HG02970 (cell line): Measurements from ENCODE around the gene IZUMO1R.
"Not testable (repeated sequence)": the region's sequence is repeated elsewhere in the genome, so short reads cannot be mapped to it uniquely, and the experiment has no call there.

ENCODE experiments used
- ATAC-seq: cut with Tn5 transposase; IDR thresholded peaks from one replicate; pipeline ENCODE4 v1.9.1; 2021; ENCODE audit warnings: mild to moderate bottlenecking, moderate library complexity, moderate number of reproducible peaks; ENCODE audit not compliant: unreplicated experiment, low FRiP score

Gene IZUMO1R

GRCh38 chr11:94322501-94322900 lies 18.1 kb downstream of the IZUMO1R start:
- ATAC-seq: no peak

GRCh38 chr11:94325681-94326080 lies 21.3 kb downstream of the IZUMO1R start:
- ATAC-seq: no peak

GRCh38 chr11:94326947-94327346 lies 22.6 kb downstream of the IZUMO1R start:
- ATAC-seq: no peak

DNA sequence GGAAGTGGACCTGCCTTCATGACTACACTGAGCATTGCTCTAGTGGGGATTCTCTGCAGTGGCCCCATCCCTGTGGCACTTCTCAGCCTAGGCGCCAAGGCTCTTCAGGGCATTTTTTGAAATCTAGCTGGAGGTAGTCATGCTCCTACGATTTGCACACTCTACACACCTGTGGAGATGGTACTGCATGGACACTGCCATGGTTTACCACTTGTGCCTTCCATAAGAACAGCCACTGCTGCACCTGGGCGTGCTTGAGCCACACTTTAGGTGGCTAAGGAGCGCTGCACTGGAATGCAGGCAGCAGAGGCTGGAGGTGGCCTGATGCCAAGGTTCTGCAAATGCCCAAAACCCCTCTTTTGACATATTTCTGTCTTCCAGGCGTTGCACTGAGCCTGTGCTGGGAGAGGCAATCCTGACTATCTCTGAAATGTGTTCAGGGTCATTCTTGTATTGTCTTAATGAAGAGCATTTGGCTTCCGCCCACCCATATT lies 24.3 kb downstream of the IZUMO1R start:
- ATAC-seq: no peak

- ATAC-seq: no peak
Measured at GRCh38 chr11:94329501-94329900, 25.1 kb downstream of the IZUMO1R start.

DNA sequence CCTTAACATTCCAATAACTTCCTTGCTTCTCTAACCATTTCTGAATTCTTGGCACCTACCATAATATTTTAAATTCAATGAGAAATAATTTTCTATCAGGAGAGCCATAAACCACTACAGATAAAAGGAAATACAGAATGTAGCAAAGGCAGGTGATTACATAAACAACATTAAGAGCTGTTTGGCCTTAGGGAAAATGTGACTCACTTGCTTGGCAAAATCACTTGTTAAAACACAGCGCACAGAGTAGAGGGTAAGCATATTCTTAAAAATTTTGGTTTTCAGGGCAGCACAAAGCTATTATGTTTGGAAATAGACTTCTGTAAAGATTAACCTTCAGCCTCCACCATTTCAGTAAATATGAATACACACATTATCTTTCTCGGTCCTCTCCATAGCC lies 26.4 kb downstream of the IZUMO1R start:
- no peak for ATAC-seq

DNA sequence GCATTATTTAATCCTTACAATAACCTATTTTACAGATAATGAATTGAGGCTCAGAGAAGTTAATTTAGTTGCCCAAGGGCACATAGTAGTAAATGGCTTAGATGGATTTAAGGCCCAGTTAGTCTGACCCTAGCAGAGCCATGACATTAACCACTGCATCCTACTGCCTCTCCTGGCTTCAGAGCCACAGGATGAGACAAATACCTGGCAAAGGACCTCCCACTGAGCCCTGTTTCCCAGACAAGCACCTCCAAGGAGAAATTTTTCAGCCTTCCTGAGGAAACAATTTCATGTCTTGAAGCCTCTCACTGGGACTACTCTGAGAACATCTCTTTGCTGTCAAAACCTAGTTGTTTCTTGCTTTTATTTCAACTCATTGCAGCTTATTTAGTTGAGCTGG lies 28.4 kb downstream of the IZUMO1R start:
- no peak for ATAC-seq

DNA sequence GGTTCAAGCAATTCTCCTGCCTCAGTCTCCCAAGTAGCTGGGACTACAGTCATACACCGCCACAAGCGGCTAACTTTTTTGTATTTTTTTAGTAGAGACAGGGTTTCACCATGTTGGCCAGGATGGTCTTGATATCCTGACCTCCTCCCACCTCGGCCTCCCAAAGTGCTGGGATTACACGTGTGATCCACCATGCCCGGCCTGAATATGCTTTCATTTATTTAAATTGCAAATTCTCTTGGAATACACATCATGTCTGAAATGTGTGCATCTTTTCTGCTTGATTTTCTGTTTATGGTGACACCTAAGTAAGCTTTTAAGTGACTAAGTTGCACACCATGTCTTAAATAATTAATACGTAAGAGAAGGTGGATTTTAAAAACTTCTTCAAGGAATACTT lies 31.7 kb downstream of the IZUMO1R start:
- no peak for ATAC-seq

- no peak for ATAC-seq
Measured at GRCh38 chr11:94338651-94339050, 34.3 kb downstream of the IZUMO1R start.

DNA sequence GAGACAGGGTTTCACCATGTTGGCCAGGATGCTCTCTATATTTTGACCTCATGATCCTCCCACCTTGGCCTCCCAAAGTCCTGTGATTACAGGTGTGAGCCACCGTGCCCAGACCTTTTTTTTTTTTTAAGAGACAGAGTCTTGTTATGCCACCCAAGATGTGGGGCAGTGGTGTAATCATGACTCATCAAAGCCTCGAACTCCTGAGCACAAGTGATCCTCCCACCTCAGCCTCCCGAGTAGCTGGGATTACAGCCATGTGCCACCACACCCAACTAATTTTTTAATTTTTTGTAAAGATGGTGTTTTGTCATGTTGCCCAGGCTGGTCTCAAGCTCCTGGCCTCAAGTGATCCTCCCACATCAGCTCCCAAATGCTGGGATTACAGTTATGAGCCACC lies 37.9 kb downstream of the IZUMO1R start:
- no peak for ATAC-seq

- ATAC-seq: no peak
Measured at GRCh38 chr11:94343495-94343894, 39.1 kb downstream of the IZUMO1R start.

GRCh38 chr11:94346311-94346710 lies 41.9 kb downstream of the IZUMO1R start:
- ATAC-seq: not testable (repeated sequence)

- not testable (repeated sequence) for ATAC-seq
Measured at GRCh38 chr11:94350850-94351563, 46.6 kb downstream of the IZUMO1R start.
